GM18519 (cell line): ENCODE measurements around the gene ATP5F1E.
"Not testable (repeated sequence)": the region's sequence is repeated elsewhere in the genome, so short reads cannot be mapped to it uniquely, and the experiment has no call there.

Experiments
- ATAC-seq: cut with Tn5 transposase; IDR thresholded peaks from one replicate; pipeline ENCODE4 v1.9.1; 2021; ENCODE audit warnings: mild to moderate bottlenecking, moderate library complexity; ENCODE audit not compliant: unreplicated experiment, low FRiP score

The ATP5F1E gene

DNA sequence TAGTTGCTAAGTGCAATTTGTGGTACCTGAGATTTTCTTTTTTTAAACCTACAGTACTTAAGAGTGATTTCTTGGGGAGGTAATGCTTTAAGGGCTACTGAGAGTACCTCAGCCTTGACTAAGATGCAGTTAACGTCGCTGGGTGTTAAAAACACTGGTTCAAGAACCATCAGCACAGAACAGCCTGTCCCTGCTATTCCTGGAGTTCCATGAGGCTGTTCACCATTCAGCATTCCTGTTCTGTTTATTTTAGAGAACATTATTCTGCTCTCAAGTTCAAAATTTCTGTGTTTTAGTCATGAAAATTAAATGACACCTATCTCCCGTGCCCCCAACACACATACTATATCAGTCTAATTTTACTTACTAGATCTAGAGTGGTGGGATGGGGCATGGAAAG lies 12.2 kb upstream of the ATP5F1E start:
- no peak for ATAC-seq

DNA sequence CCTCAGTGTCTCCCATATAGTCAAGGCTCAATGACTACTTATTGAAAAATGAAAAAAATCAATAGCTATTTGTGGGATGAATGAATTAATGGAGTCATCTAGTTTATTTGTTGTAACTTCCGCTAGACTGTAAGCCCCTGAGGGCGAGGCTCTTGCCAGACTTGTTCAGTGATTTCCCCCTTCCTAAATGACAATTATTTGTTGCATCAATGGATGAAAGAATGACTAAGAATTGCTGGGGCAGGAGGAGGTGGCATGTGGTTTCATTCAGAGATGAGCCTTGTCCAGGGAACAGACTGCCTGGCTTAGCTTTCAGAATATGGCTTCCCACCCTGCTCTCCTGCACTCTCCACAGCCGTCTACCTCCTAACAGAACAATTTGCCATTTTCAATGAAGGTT lies 11.6 kb upstream of the ATP5F1E start:
- ATAC-seq = no peak

DNA sequence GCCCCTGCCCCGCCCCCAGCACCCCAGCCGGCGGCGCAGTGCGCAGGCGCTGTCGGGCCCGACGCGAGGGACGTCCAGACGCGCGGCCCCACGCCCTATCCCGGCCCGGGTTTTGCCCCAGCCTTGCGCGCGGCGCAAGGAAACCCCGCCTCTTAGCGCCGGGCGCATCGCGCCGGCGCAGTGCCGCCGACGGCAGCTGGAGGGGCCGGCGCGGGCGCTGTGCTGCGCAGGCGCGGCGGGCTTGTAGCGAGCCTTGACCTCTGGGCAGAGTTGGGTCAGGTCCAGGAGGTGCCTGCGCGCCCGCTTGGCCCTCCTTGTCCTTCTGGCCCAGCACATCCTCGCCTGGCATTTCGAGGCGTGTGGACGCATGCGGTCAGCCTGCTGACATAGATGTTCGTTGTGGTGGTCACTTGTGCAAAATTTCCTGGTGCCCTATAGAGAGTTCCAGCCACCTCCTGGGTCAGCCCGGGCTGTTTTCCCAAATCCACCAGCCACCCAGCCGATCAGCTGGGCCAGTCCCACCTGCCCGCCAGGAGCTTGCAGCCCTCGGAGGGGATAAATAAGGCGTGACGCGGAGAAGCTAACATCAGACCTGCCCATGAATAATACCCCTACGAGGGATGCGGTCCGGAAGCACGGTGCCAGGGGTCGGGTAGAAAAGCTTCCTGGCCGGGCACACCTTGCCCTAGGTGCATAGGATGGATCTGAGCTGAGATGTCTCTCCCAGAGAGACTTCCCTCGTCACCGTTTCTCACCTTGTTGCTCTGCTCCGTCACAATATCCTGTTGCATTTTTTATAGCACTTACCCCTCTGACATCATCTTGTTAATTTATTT lies 10.9 kb upstream of the ATP5F1E start:
- peak; percentile 78 for ATAC-seq

DNA sequence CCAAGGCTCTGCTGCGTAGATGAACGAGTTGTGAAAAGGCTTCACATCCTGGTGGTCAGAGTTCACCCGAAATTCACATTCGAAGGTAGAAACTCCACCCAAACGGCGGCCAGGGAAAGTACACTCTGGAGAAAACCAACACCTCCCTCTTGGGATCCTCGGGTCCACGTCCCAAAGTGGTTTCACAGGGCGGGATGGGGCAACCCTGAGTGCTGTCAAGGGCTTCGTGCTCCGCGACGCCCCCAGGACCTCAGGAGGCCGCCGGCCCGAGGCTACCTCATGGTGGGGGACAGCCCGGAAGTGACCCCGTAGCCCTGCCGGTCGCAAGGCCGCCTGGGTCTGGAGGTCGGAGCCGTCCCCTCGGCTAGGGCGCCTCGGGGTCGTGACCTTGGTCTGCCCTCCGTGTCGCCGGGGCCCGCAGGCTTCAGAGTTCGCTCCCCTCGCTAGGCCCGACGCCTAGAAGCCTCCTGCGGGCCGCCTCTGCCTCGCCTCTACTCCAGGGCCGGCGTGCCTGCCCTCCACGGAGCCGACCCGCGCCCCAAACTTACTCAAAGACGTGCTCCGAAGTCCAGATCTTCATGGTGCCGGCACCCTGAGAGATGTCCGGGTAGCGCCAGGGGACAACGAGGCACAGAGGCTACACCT lies 10.1 kb upstream of the ATP5F1E start, which contains the start of gene PRELID3B:
PRELID3B (minus strand) TSS at position 636 of the 645 bp plus-strand sequence; CDS start at position 580, 56 bp downstream.
- ATAC-seq = peak; percentile 12

DNA sequence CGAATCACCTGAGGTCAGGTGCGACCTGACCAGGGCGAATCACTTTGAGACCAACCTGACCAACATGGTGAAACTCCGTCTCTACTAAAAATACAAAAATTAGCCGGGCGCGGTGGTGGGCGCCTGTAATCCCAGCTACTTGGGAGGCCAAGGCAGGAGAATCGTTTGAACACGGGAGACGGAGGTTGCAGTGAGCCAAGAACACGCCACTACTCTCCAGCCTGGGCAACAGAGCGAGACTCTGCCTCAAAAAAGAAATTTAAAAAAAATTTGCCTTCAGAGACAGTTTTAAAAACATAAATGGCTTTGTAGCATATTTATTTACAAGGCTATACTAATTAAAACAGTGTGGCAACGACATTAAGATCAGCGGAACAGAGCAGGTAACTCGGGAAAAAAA lies 9.4 kb upstream of the ATP5F1E start:
- not testable (repeated sequence) for ATAC-seq

DNA sequence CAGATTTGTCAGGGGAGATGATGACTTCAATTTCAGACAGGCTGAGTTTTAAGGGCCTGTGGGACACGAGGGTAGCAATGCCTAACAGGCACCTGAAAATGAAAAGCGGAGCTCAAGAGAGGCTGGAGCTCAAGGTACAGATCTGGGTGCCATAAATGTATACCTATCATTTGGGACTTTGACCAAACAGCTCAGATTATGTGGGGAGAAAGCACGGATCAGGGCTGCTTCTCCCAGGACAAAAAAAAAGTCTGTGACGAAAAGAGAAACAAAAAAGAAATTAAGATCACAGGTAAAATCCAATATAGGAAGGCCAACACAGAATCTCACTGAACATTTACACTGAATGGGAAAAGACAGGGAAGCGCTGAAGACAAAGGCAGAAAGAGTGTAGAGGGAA lies 8.5 kb upstream of the ATP5F1E start:
- no peak for ATAC-seq

DNA sequence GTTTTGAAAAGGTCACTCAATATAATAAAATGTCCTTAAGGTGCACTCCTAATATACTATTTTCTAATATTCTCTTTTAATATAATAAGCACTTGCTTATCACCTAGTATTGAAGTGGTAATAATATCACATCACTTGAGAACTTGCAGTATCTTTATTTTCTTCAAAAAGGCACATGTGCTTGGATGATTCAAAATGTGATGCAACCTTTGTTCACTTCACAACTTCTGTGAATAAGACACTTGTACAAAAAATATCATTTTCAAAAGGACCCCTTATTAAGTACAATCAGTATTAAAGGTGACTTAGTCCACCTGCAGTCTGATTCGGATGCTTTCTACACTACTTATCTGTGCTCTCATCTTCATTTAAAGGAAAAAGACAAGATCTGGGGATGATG lies 7.1 kb upstream of the ATP5F1E start:
- ATAC-seq = no peak

DNA sequence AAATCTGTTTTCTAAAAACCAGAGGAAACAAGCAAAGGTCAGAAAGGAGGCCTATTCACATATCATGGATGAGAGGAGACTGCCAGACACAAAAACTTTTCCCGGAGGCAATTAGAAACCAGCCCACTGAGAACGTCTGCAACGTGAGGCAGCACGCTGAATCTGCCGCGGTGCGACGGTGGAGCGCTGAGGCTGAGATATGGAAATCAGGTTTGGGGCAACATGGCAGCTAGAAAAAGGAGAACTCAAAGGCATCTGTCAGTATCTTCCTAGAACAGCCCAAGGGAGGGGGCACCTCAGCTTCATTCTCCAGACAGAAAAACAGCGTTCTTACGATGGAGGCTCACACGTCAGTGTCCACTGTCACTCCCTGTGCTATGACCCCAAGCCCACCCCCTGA lies 5.3 kb upstream of the ATP5F1E start:
- ATAC-seq = no peak

DNA sequence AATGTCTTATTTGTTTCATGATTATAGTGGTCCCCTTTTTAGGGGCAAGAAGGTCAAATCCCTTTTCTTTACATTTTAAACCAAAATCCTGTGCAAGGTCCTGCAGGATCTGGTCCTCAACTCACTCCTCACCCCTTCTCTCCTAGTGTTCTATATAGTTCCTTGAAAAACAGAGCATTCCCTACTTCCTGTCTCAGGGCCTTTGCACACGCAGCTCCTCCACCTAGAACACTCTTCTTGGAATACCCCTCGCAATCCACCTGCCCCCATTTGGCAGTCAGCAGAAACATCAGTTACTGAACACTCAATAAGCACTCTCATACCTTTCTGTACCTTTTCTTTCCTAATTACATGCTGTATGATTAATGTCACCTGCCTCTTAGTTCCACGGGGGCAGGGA lies 3.2 kb upstream of the ATP5F1E start:
- ATAC-seq = no peak

DNA sequence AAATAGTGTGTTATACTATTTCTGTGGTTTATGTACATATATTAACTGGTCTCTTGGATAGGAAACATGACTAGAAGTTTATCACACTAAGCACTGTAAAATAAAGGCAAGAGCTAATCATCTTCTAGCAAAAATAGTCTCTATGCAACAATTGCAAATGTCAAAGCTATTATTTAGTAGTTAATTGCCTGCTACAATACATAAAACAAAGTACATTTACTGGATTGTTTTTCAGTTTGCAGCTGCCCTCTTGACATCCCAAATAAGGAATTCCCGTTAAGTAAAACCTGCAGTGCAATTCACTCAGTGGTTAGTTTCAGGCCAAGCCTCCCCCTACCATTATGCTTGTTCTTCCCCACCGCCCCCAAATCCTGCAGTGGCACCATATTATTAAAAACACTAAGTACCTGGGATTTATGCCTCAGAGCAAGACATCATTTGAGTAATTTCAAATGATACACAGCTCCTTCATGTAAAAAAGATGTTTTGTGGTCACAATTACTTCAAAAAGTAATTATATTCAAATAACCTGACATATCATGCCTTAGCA lies 1.6 kb upstream of the ATP5F1E start:
- no peak for ATAC-seq

DNA sequence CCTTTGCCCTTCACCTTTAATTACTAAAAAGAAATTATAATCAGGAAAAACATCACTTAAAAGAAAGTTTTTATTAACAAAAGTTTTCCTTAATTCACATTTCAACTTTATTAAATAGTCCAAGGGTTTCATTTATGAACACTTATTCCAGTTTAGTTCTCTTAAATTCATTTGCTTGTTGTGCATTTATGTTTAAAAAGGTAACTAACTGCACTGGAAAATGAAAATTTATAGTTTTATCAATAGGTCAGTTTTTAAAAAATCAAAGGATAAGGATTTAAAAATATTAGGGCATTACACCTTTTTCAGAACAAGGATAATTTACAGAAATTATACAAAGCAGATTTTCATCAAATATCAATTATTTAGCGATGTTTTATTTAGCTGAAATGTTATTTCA lies 958 bp upstream of the ATP5F1E start:
- ATAC-seq = no peak

DNA sequence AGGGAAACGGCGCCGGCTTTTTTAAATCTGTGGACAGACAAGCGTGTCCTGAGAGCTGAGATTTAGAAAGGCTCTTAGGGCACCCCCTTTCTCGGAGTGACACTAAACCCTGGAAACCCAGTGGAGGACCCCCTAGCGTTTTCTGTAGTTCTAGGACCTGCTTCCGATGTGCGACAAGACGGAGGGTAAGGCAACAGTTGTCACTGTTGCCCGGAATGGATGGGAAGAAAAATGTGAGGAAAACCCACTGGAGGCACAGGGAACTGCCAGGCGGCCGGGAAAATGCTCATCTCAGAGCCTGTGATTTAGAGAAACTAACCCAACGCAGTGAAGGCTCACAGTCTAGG lies 551 bp upstream of the ATP5F1E start:
- ATAC-seq = no peak

DNA sequence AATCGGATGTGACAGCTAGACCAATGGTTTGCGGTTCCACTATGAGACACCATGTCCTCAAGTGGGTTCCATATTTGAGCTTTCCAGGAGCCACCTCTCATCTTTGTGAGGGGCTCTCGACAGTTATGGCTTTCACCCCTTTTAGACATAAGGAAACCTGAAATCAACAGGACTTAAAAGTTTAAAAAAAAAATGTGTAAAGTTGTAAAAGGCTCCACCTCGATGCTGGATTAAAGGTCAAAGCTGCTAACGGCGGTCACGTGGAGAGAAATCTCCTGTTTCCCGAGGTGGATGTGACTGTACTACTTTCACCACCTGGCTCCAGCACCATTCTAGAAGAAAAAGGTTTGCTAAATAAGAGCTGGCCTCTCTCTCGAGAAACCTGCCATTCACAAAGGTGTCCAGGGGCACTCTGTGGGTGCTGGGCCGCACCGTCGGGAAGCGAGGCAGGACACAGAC lies 542 bp downstream of the ATP5F1E start:
- no peak for ATAC-seq

DNA sequence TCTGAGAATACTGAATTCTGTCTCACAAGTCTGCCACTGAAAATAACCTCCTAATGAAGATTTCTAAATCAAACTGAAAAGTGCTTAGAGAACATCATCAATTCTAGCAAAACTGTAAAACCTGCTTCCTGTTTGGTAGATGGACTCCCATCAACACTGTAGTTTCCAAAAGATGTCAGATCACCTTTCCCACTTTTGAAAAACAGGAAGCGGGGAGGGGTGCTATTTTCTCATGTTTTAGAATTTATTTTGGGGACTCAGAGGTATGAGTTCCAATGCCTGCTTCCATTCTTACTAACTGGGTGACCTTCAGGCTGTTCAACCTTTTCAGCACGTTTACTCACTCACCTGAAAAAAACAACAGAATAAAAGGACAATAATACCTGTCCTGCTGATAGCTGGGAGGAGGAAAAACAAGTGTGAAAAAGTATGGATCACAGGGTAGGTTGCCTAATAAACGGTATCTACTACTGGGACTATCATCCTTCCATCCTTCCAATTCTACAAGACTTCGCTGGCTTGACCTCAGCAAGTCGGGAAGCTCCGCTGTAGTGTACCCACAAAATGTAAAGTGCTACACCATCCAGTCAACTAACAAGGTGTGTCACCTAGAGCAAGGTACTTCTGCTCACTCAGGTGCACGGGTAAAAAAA lies 1.1 kb downstream of the ATP5F1E start:
- ATAC-seq = no peak

DNA sequence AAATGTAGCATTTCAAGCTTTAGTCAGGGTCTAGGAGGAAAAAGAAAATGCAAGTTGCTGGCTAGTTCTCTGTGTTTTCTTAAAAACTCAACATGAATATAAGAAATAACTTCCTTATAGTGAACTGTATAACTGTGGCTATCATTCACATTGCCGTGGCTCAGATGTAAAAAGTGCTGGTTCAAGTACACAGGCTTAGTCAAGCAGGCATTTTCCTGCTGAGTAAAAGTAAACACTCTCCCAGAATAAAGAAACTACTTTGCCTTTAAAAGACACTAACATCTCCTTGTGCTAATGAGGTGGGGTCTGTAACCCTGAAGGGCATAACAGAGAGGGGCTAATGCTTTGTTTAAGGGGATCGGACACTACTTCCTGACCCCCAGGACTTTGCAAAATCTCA lies 3.3 kb downstream of the ATP5F1E start:
- ATAC-seq = no peak

DNA sequence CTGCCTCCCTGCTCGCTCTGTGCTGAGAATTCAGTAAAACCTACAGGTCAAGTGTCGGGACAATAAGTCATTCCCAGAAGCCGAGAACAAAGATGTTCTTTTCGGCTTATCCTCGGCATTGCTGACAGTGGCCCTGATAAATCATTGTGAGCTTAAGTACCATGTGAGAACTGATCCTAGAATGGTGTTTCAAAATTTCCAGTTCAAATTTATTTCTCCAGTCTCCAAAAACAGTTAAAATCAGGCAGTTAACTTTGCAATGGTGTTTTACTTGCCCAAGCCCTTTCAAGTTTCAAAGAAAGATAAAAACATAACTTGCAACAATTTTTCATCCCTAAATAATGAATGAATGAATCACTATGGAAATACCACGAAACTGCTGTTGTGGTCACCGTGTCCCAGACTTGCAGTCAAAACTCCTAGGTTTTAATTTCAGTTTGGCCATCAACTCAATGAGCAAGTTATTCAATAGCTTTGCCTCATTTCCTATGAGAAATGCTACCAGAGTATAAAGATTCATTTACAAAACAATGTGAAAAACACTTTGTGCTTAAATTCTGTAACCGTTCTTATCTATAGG lies 4.3 kb downstream of the ATP5F1E start:
- ATAC-seq = no peak

DNA sequence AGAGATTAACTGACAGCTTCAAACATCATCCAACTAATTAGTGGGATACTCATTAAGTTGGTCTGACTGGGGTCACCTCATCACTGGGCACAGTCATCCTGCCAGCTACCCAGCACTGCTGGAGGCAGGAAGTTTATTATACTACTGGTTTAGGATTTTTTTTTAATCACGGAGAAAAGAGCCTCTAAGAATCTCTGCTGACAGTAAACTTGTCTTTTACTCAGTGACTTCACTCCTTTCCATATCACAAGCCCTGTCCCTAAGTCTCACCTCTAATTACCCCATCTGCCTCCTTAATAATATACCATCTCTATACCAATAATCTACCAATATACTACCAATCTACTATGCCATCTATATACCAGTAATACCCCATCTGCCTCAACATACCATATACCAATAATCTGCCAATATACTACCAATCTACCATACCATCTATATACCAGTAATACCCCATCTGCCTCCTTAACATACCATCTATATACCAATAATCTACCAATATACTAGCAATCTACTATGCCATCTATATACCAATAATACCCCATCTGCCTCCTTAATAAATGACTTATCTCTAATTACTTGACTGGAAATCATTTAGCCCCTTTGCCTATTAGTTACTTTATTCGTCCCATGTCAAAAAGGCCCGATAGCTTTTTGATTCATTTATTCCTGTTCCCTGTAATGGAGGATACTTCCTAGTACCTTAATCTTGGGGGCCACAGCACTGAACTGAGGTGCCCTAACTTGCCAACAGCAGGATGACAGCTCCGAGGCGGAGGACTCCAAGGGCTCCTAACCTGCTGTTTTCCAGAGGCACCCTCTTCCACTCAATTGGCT lies 5.0 kb downstream of the ATP5F1E start:
- ATAC-seq = no peak

DNA sequence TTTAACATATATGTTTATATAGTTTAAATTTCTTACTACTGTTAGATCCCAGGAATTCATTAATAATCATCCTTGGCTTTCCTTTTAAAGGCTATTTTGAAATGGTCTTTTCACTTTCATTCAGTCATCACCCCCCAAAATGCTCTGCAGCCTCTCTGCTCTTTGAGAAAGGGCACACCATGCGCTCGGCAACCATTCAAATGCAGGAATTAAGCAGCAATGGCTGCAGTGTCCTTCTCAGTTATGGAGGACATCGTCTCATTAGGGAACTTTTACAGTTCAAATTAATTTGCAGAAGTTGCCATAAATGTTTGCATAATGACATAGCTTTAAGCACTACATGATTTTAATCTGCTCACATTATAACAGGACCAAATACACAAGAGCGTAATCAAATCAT lies 6.6 kb downstream of the ATP5F1E start:
- no peak for ATAC-seq

DNA sequence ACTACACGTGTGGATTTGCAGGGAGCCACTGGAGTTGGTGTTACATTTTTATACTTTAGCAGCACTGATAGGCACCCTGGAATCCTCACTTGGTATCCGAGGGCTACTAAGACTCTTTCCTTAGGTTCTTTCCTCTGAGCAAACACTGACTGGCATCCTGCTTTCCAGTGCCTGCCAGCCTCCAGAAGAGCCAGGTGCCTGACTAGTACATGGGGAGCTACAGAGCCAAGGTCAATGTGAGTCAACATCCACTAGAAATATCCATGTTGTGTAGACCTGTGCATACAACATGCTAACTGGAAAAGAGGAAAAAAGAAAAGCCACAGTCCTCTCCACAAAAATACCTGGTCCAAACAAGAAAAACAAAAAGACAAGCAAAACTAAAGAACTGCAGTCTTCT lies 7.0 kb downstream of the ATP5F1E start:
- no peak for ATAC-seq

DNA sequence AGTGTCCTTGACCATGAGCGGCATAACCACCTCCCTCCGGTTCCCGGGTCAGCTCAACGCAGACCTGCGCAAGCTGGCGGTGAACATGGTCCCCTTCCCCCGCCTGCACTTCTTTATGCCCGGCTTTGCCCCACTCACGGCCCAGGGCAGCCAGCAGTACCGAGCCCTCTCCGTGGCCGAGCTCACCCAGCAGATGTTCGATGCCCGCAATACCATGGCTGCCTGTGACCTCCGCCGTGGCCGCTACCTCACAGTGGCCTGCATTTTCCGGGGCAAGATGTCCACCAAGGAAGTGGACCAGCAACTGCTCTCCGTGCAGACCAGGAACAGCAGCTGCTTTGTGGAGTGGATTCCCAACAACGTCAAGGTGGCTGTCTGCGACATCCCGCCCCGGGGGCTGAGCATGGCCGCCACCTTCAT lies 8.0 kb downstream of the ATP5F1E start:
- ATAC-seq = no peak
